Stimulated activated CD8-positive, alpha-beta memory T cell treated with anti-CD3 and anti-CD28 coated beads, Interleukin-12 subunit alpha, Interleukin-12 subunit beta, amount 100 ng/mL, for 1 hour (primary cell): ENCODE results near the gene TRPM7.
"Not testable (repeated sequence)": the region's sequence is repeated elsewhere in the genome, so short reads cannot be mapped to it uniquely, and the experiment has no call there.

Experiments used
- DNase-seq: peaks from one replicate; pipeline ENCODE4 v3.0.0-alpha.2; 2020; ENCODE audit warnings: low read depth

Gene TRPM7

DNA sequence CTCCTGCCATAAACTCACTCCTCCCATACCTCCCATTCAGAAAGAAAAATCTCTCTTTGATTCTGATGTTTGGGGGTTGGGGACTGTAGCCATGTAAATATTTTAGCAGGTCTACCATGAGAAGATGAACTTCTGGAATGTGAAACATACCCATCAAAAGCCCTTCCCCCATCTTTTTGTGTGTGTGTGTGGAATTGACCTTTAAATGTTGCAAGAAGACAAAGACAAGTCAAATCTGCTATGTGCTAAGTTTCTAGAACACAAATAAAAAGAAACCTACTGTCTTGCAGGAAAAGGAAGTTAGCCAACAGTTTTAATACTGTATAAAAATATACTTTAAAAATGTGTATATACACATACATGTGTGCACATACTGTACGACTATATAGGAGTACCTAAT is 110.4 kb downstream of the TRPM7 start:
- DNase-seq = no peak

DNA sequence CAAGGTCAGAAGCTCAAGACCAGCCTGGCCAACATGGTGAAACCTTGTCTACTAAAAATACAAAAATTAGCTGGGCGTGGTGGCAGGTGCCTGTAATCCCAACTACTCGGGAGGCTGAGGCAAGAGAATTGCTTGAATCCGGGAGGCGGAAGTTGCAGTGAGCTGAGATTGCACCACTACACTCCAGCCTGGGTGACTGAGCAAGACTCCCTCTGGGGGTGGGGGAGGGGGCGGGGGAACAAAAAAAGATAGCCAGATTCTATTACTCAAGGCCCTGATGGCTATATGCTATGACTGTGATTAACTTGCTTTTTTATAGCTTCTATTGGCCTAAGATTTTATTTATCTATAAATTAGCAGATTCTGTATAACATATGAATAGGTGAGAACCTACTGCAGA is 112.8 kb downstream of the TRPM7 start:
- not testable (repeated sequence) for DNase-seq

DNA sequence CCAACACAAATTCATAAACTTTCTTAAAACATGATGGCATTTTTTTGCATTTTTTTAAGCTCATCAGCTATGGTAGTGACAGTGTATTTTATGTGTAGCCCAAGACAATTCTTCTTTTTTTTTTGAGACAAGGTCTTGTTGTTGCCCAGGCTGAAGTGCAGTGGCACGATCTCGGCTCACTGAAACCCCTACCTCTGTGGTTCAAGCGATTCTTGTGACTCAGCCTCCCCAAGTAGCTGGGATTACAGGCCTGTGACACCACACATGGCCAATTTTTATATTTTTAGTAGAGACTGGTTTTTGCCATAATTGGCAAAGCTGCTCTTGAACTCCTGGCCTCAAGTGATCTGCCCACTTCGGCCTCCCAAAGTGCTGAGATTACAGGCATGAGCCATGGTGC is 122.8 kb downstream of the TRPM7 start:
- DNase-seq = no peak

DNA sequence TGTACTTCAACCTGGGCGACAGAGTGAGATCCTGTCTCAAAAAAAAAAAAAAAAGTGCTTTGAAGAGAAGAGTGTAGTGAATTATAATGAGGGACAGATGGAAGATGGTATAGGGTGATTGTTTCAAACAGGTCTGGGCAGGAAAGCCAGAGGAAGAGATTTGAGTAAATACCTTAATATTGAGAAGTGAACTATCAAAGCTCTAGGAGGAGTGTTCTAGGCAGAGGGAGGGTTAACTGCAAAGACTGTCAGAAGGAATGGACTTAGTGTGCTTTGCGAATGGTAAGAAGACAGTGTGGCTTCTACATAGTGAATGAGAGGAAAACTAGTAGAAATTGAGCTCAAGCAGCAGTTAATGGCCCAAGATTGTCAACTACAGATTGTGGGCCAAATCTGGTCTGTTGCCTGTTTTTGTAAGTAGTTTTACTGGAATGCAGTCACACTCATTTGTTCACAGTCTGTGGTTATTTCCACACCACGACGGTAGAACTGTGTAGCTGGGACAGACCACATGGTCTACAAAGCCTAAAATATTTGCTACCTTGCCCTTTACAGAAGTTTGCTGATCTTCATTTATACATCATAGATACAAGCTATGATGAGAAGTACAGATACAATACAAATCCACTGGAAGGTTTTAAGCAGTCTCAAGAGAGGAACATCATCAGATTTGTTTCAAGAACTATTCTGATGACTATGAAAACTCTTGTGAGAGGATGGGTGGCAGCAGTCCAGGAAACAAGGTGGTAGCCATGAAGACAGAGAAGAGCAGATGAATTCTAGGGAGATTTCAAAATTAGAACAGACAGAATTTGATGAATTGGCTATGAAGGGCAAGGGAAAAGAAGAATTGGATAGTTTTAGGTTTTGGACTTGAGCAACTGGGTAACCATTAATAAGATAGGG is 123.6 kb downstream of the TRPM7 start:
- DNase-seq = no peak

DNA sequence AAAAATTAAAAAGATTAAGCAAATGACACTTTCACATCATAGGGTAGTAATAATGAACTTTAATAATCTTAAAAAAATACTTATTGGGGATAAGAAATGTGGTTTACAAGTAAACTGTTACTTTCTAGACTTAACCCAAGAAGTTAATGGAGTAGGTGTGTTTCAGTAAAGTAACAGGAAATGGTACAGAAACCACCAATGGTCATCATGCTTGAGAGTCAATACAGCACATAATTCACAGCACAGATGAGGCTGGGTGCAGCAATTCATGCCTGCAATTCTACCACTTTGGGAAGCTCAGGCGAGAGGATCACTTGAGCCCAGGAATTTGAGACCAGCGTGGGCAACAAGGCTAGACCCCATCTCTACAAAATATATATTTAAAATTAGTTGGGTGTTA is 128.6 kb downstream of the TRPM7 start:
- DNase-seq = no peak

DNA sequence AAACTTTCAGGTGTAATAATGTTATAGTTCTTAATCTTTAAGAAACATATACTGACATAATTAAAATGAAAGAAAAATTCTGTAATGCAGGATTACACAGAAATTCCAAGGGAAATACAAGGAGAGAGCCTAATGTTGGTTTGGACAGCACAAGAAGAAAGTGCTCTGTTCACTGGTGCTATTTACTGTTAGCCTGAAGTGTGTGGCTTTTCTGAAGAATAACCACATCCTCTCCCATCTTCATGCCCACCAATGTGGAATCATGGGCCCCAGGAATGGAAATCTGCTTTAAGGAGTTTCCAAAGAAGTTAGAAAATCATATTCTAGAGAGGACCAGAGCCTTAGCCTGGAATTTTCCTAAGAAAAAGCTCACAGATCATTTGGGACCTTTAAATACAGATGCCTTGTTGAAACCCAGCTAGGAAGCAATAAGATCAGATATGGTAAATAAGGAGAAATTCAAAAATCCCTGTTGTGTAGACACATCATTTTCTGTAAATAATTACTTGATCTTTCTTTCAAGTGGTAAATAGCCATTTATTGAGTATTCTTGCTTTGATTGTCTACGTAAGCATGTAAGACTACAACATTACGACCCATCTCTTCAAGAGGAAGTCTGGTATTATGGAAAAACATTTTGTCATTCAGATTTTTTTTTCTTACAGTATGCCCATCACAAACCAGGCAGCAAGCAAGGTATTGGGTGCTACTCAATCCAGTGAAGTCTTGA is 129.8 kb downstream of the TRPM7 start:
- no peak for DNase-seq

DNA sequence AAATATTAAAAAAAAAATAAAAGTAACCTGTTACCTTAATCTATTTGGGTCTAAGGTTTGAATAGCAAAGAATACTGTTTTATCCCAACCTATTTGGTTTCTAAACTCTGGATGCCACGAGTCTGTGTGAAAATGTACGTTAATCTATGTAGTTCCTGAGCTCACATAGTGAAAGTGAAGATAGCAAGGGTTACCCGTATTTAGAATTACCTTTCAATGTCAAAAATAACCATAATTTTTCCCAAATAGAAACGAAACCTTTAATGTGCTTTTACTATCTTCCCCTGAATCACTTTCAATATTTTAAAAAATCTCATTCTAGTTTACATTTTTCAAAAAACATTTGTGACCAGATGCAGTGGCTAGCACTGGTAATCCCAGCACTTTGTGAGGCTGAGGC is 134.4 kb downstream of the TRPM7 start:
- DNase-seq = no peak

DNA sequence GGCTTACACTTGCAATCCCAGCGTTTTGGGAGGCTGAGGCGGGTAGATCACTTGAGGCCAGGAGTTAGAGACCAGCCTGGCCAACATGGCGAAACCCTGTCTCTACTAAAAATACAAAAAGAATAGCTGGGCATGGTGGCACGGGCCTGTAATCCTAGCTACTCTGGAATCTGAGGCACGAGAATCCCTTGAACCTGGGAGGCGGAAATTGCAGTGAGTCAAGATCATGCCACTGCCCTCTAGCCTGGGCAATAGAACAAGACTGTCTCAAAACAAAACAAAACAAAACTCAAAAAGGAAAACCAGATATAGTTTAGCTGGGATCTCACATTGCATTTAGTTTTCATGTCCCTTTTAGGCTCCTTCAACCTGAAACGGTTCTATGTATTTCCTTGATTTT is 137.3 kb downstream of the TRPM7 start:
- DNase-seq = no peak

DNA sequence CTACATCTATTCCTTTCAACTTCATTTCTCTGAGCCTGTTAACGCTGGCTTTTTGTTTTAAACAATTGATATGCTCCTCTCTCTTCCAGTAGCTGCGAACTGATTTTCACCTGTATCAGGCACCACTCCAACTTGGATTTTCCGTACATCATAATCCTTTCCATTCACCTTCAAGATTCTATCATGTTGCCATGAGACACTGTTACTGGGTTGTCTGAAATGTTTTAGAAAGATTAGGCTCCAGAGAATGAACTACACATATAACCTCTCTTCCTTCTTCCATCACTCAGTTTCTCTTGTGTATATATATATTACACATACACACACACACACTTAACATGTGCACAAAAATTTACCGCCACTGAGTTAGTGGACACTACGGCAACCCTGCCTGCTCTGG is 140.0 kb downstream of the TRPM7 start, which contains the start of gene USP50:
USP50 (minus strand) TSS at position 101 of the 400 bp plus-strand sequence. CDS start 141 bp downstream, outside the sequence.
- no peak for DNase-seq

DNA sequence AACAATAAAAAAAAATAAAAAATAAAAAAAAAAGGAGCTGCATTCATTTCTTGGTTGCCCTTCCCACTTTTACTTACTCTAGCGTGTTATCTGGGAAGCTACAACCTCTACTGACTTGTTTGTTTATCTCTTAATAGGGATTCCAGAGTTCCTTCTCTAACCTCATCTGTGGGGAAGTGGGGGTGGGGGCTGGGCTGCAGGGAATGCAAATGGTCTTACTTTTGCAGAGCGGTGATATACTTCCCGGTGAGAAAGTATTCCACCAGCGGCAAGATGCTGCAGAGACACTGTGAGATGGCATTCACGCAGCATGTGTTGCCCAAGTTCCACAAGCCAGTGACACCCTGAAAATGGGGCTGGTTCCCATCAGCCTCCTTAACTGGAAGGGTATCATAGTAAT is 142.2 kb downstream of the TRPM7 start:
- DNase-seq = no peak

DNA sequence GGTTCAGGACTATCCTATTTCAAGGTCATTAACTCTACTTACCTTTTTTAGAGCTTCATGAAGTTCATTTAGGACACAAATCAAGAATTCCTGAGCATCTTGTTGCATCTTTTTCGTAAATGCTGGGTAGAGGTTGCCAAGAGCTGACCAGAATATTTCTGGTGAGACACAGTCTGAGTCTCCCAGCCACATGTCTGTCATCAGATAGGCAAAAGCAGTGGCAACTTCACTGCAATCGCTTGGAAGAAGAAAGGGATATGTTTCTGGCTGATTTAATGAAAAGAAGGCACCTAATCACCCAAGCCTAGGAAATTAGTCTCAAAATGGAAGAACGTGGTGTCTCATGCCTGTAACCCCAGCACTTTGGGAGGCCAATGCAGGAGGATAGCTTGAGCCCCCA is 143.0 kb downstream of the TRPM7 start:
- DNase-seq = no peak

DNA sequence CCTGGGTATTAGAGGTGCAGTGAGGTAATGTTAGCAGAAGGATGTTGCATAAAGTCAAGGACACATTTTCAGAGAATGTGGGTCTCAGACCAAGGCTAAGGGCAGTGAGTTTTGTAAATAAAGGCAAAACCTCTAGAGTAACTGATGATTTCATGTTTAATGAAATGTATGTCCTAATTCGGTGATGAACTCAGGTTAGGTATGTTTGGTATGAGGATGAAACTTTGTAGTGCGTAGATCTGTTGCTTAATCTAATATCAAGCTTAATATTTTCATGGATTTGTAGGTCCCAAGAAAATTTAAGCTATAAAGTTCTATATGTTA is 143.7 kb downstream of the TRPM7 start:
- no peak for DNase-seq

DNA sequence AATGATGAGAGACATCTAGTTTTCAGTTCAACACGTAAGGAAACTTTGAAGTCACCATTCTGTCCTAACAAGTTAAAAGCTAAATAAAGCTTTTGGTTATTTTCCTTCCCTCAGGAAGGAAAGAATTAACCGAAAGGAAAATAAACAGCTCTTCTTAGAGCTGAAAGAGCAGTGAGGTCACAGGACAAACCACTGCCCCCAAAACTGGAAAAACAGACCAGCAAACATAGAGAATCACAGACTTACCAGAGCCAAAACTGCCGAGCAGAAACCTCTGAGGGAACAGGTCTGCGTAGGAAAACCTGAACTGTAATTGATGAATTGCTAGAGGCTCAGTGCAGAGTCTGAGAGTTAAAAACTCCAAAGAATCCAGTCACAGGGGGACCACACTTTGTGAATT is 154.8 kb downstream of the TRPM7 start:
- no peak for DNase-seq

DNA sequence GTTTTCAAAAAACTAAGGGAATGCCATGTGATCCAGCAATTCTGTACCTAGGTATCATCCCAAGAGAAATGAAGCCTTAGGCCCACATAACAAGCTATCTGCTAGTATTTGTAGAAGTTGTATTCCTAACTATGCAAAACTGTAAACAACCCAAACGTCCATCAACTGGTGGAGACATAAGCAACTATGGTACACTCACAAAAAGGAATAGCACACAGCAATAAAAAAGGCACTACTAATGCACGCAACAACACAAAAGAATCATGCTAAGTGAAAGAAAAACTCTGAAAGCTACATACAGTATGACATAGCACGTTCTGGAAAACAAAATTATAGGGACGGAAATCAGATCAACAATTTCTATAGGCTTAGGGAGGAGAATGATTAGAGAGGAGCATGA is 155.4 kb downstream of the TRPM7 start:
- no peak for DNase-seq

DNA sequence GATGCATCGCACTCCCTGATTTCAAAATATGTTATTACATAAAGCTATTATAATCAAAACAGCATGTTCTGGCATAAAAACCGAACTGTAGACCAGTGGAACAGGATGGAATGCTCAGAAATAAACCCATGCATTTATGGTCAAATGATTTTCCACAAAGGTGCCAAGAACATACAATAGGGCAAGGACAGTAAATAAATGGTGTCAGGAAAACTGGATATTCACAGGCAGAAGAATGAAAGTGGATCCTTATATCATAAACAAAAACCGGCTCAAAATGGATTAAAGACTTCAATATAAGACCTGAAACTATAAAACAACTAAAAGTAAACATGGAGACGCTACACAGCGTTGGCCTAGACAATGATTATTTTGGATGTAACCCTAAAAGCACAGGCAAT is 162.7 kb downstream of the TRPM7 start:
- no peak for DNase-seq

DNA sequence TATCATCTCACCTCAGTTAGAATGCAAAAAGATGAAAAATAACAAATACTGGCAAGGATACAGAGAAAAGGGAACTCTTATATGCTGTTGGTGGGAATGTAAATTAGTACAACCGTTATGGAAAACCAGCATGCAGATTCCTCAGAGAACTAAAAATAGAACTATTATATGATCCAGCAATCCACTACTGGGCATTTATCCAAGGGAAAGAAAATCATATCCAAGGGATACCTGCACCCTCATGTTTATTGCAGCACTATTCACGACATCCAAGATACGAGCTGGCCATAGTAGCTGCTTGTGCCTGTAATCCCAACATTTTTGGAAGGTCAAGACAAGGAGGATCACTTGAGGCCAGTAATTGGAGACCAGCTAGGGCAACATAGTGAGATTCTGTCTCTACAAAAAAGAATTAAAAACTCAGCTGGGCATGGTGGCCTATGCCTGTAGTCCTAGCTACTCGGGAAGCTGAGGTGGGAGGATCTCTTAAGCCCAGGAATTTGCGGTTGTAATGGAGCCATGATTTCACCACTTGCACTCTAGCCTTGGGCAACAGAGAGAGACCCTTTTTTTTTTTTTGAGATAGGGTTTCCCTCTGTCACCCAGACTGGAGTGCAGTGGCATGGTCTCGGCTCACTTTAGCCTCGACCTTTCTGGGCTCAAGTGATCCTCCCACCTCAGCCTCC is 166.7 kb downstream of the TRPM7 start:
- DNase-seq = no peak

DNA sequence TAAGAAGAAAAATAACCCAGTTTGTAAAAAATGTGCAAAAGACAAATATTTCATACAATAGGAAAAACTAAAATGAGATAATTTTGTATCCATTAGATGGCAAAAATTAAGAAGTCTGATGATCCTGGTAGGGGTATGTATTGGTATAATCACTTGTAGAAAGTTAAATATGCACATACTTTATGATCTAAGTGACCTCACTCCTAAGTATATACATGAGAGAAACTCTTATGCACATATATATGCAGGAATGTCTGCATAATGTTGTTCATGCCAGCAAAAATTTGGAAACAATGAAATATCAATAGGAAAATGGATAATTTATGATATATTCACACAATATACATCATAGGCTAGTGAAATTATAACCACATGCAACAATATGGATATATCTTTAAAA is 173.6 kb downstream of the TRPM7 start:
- no peak for DNase-seq
